ENCODE measurements around the gene RPGRIP1L. TPM values are rescaled to one million over a fixed set of nuclear protein-coding genes. Genes with fewer than 3 reads are reported as not detected.

RPGRIP1L gene
- total and polyA plus RNA-seq, 2 donors (not counting 1 experiment from before 2014, with no cell fraction given), result 1.0 to 7.1 TPM

DNA sequence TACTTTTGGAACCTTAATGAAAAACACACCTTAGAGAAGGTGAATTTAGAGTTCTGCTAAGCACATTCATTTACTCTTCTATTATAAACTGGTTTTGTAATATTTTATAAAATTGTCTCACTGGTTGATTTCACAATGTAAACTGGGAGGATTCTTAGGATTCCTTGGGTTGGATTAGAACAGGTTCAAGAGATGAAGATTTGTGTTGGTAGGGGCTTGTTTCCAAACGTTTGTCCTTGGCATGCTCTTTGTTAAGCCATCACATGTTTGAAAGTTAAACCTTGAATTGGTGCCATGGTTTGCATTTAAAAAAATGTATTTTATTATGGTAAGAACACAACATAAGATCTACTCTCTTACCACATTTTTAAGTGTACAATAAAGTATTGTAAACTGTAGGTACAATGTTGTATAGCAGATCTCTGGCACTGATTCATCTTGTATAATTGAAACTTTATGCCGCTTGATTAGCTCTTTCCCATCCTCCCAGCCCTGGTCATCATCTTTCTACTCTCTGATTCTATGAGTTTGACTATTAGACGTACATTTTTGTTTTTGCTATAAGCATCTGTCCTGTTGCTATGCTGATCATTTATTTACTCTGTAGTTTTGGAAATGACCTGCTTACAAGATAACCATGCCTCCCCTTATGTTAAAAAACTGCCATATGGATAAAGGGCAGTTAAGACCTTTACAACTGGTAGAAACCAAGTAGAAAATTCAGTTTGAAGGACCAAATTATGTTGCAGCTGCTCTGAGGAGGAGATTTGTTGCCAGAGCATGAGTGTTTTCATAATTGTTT lies 9.9 kb upstream of the RPGRIP1L start:
- CTCF ChIA-PET, result interaction anchor here (1.0 kb wide), 1 partner anchor 29 kb away, joined by 3 read pairs; no protein-coding TSS in a partner anchor
- POLR2A ChIA-PET, result no interaction called here
- Histone ChIP-seq H3K4me2 (replicated peaks; ENCODE audit: low read depth, low read length, poor library complexity, severe bottlenecking) (no peak overlapping the region), H3K9me3 (ENCODE audit: control extremely low read depth in 1 of 3, control insufficient read depth in 2 of 3, insufficient read depth in 1 of 3, low read length in 2 of 3) (no peaks in the 10 kb centered on the region), H3K36me3 (replicated peaks in 1 of 2; ENCODE audit: control extremely low read depth in 1 of 2, control insufficient read depth in 1 of 2, extremely low read depth in 1 of 2, insufficient read depth in 2 of 2, low read length in 1 of 2) (no peaks in the 10 kb centered on the region), H3K4me1 (ENCODE audit: control insufficient read depth in 2 of 2, insufficient read depth in 2 of 2, low read length in 2 of 2) (no peaks in the 10 kb centered on the region), H3K27ac (ENCODE audit: low read length in 2 of 2) (no peak overlapping the region), H3K27me3 (replicated peaks in 1 of 4; ENCODE audit: control extremely low read depth in 1 of 4, control insufficient read depth in 3 of 4, insufficient read depth in 4 of 4, low read length in 3 of 4) (no peaks in the 10 kb centered on the region), H4K20me1 (ENCODE audit: control insufficient read depth, insufficient read depth, low read length, poor library complexity, severe bottlenecking) (peaks cover 12% of the 10 kb centered on the region), H3K4me3 (ENCODE audit: control extremely low read depth in 1 of 5, extremely low read depth in 1 of 5, insufficient read depth in 1 of 5, low read depth in 2 of 5, low read length in 4 of 5) (no peak overlapping the region), H3K9ac (ENCODE audit: low read length) (no peak overlapping the region), H2AFZ (ENCODE audit: insufficient read depth, low read depth, low read length, poor library complexity, severe bottlenecking) (no peak overlapping the region), H3K79me2 (ENCODE audit: control insufficient read depth, insufficient read depth, low read length) (peaks cover 59% of the 10 kb centered on the region)
- Mint-ChIP-seq H3K27ac (no peak overlapping the region), H3K4me1 (peaks cover 11% of the 10 kb centered on the region), H3K4me3 (no peak overlapping the region), H3K27me3 (no peaks in the 10 kb centered on the region), H3K9me3 (ENCODE audit: insufficient read depth) (no peaks in the 10 kb centered on the region)
- ATAC-seq (ENCODE audit: low read depth), result no peak
- intact Hi-C loops (cut with micrococcal nuclease), result no loop called here
- WGBS (ENCODE audit: insufficient coverage), result no CpG with 5 or more reads among the region's 3 CpGs
- TF ChIP-seq, protein P1, sequence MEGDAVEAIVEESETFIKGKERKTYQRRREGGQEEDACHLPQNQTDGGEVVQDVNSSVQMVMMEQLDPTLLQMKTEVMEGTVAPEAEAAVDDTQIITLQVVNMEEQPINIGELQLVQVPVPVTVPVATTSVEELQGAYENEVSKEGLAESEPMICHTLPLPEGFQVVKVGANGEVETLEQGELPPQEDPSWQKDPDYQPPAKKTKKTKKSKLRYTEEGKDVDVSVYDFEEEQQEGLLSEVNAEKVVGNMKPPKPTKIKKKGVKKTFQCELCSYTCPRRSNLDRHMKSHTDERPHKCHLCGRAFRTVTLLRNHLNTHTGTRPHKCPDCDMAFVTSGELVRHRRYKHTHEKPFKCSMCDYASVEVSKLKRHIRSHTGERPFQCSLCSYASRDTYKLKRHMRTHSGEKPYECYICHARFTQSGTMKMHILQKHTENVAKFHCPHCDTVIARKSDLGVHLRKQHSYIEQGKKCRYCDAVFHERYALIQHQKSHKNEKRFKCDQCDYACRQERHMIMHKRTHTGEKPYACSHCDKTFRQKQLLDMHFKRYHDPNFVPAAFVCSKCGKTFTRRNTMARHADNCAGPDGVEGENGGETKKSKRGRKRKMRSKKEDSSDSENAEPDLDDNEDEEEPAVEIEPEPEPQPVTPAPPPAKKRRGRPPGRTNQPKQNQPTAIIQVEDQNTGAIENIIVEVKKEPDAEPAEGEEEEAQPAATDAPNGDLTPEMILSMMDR (IDR thresholded peaks at IDR 0.05), result no peak
- DNase-seq, result no peak

DNA sequence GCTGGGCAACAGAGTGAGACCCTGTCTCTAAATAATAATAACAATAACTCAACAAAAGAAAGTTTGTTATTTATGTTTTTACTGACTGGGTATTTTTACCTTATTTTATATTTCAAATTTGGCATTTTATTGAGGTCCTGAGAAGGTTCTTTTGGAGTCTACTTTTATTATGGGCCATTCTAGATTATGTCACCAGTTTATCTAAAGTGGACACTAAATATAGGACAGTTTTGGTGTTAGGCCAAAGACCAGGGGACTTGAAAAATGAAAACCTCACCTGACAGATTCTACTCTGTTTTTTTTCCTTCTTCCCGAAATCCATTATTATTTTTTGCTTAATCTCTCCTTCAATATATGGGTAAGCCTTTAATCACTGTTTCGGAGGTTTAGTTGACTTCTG lies 8.4 kb upstream of the RPGRIP1L start:
- TF ChIP-seq, protein P1 (IDR thresholded peaks at IDR 0.05), result no peak
- no peak for TF ChIP-seq EZH2 (IDR thresholded peaks at IDR 0.05; ENCODE audit: borderline replicate concordance, insufficient read depth, low read depth, low read length, poor library complexity, severe bottlenecking)
- Mint-ChIP-seq H3K4me1 (peaks cover 19% of the 10 kb centered on the region), H3K4me3 (no peak overlapping the region), H3K9me3 (ENCODE audit: insufficient read depth) (no peaks in the 10 kb centered on the region), H3K27me3 (no peaks in the 10 kb centered on the region), H3K27ac (no peak overlapping the region)
- Histone ChIP-seq H3K4me2 (replicated peaks; ENCODE audit: low read depth, low read length, poor library complexity, severe bottlenecking) (no peak overlapping the region), H3K4me3 (ENCODE audit: control extremely low read depth in 1 of 5, extremely low read depth in 1 of 5, insufficient read depth in 1 of 5, low read depth in 2 of 5, low read length in 4 of 5) (no peak overlapping the region), H4K20me1 (ENCODE audit: control insufficient read depth, insufficient read depth, low read length, poor library complexity, severe bottlenecking) (peaks cover 12% of the 10 kb centered on the region), H2AFZ (ENCODE audit: insufficient read depth, low read depth, low read length, poor library complexity, severe bottlenecking) (no peak overlapping the region), H3K4me1 (ENCODE audit: control insufficient read depth in 2 of 2, insufficient read depth in 2 of 2, low read length in 2 of 2) (no peaks in the 10 kb centered on the region), H3K9ac (ENCODE audit: low read length) (no peak overlapping the region), H3K9me3 (ENCODE audit: control extremely low read depth in 1 of 3, control insufficient read depth in 2 of 3, insufficient read depth in 1 of 3, low read length in 2 of 3) (no peaks in the 10 kb centered on the region), H3K27ac (ENCODE audit: low read length in 2 of 2) (no peak overlapping the region), H3K79me2 (ENCODE audit: control insufficient read depth, insufficient read depth, low read length) (peaks cover 55% of the 10 kb centered on the region), H3K27me3 (replicated peaks in 1 of 4; ENCODE audit: control extremely low read depth in 1 of 4, control insufficient read depth in 3 of 4, insufficient read depth in 4 of 4, low read length in 3 of 4) (no peaks in the 10 kb centered on the region), H3K36me3 (replicated peaks in 1 of 2; ENCODE audit: control extremely low read depth in 1 of 2, control insufficient read depth in 1 of 2, extremely low read depth in 1 of 2, insufficient read depth in 2 of 2, low read length in 1 of 2) (no peaks in the 10 kb centered on the region)
- intact Hi-C loops (cut with micrococcal nuclease), result no loop called here
- no peak for ATAC-seq (ENCODE audit: low read depth)
- CTCF ChIA-PET, result no interaction called here
- POLR2A ChIA-PET, result no interaction called here
- no CpG with 5 or more reads among the region's 2 CpGs for WGBS (ENCODE audit: insufficient coverage)
- no peak for DNase-seq
